AG04449 (cell line): ENCODE results near the gene FBXO44.
A peak's percentile ranks its signal among the peaks of the same experiment; 100 is the strongest.

Source experiments
- CTCF ChIA-PET: fragments of 350-600 bp; formaldehyde crosslinking; extraction: SDS; loops from one replicate; lab custom pipeline; 2021; ENCODE audit warnings: antibody characterized with exemption; lab: Yijun Ruan, JAX
- POLR2A ChIA-PET: fragments of 400-600, 350-600 bp; formaldehyde crosslinking; extraction: SDS; loops from one replicate; lab custom pipeline; 2020; ENCODE audit warnings: antibody characterized with exemption, inconsistent platforms; lab: Yijun Ruan, JAX
- DNase-seq: peaks from one replicate; pipeline ENCODE4 v3.0.0-alpha.2; 2010; ENCODE audit warnings: low read depth, low spot score
- H3K4me3 ChIP-seq: 2 replicates; pipeline ENCODE4 v1.5.1; 2011; ENCODE audit warnings: low read depth, mild to moderate bottlenecking, control low read depth, low read length
- CTCF ChIP-seq: IDR thresholded peaks from one replicate; pipeline ENCODE4 v1.5.1; 2011; ENCODE audit warnings: mild to moderate bottlenecking, moderate library complexity, low read length, control low read depth, inconsistent platforms; ENCODE audit not compliant: insufficient read depth; ENCODE audit errors: missing control alignments

The FBXO44 gene

GRCh38 chr1:11651017-11651416 lies 3.7 kb upstream of the FBXO44 start:
- H3K4me3 ChIP-seq: no peak overlapping the region
- no peak for DNase-seq
- ChIA-PET CTCF (interaction anchor here (1.2 to 22.2 kb wide), 13 partner anchors 9 to 615 kb away, joined by 3 to 456 read pairs (median 11); partner anchors contain the start of gene AGTRAP), POLR2A (no interaction called here)
- no peak for TF ChIP-seq CTCF

- no peak for DNase-seq
- H3K4me3 ChIP-seq: no peak overlapping the region
- ChIA-PET POLR2A (no interaction called here), CTCF (interaction anchor here (1.3 to 22.2 kb wide), 6 partner anchors 11 to 616 kb away, joined by 3 to 456 read pairs (median 66); partner anchors contain the start of gene FBXO6)
- TF ChIP-seq CTCF: no peak
These were observed 2.4 kb upstream of the FBXO44 start for GRCh38 chr1:11652203-11652780.

GRCh38 chr1:11653101-11653860 lies 1.4 kb upstream of the FBXO44 start:
- TF ChIP-seq CTCF: no peak
- no peak for DNase-seq
- H3K4me3 ChIP-seq: no peak overlapping the region
- ChIA-PET CTCF (interaction anchor here (0.9 to 22.2 kb wide), 9 partner anchors 8 to 617 kb away, joined by 3 to 456 read pairs (median 28); partner anchors contain the start of gene FBXO6), POLR2A (interaction anchor here (0.7 kb wide), 1 partner anchor 479 kb away, joined by 4 read pairs; no protein-coding TSS in a partner anchor)

- H3K4me3 ChIP-seq: peak overlapping the region; percentile 64
- no peak for TF ChIP-seq CTCF
- ChIA-PET POLR2A (no interaction called here), CTCF (interaction anchor here (0.9 to 22.2 kb wide), 9 partner anchors 8 to 617 kb away, joined by 3 to 456 read pairs (median 28); partner anchors contain the start of gene FBXO6)
- DNase-seq: no peak
These were observed 878 bp upstream of the FBXO44 start for GRCh38 chr1:11653861-11654136.

- H3K4me3 ChIP-seq: peak overlapping the region; percentile 64
- POLR2A ChIA-PET: interaction anchor here (1.3 kb wide), 1 partner anchor 9 kb away, joined by 7 read pairs; the partner anchor contains the start of gene FBXO6
- CTCF ChIA-PET: interaction anchor here (0.7 to 4.7 kb wide), 6 partner anchors 9 to 616 kb away, joined by 3 to 28 read pairs (median 8); partner anchors contain the start of gene FBXO6
- no peak for TF ChIP-seq CTCF
- no peak for DNase-seq
These were observed 497 bp downstream of the FBXO44 start for GRCh38 chr1:11654939-11655808.
